GM12878 (cell line): ENCODE results near the gene CCT8L2. TPM values are rescaled to one million over a fixed set of nuclear protein-coding genes. Genes with fewer than 3 reads are reported as not detected.
"Not testable (repeated sequence)": the region's sequence is repeated elsewhere in the genome, so short reads cannot be mapped to it uniquely, and the experiment has no call there.

ENCODE experiments used
- ATAC-seq: fragments of 200-7000 bp; cut with Tn5 transposase; 3 replicates; pipeline ENCODE4 v1.9.1; 2020; ENCODE audit warnings: mild to moderate bottlenecking, moderate library complexity
- BruUV-seq: library from RNA; stranded (reverse); fragments of 400-500 nt; replicated peaks from 2 replicates; lab custom pipeline; 2021; lab: Mats Ljungman, UMichigan
- CTCF ChIA-PET: fragments of 300-600 bp; sonication (Branson Sonifier 250); formaldehyde crosslinking; extraction: SDS; loops from one replicate; lab custom pipeline; 2021; ENCODE audit warnings: inconsistent platforms; lab: Yijun Ruan, JAX
- POLR2A ChIA-PET: fragments of 350-600 bp; formaldehyde crosslinking; extraction: SDS; loops from one replicate; lab custom pipeline; 2021; ENCODE audit warnings: inconsistent platforms; lab: Charles Lee
- RAD21 ChIA-PET: fragments of 300-600 bp; sonication (Branson Sonifier 250); formaldehyde crosslinking; loops from one replicate; lab custom pipeline; 2023; ENCODE audit warnings: antibody characterized with exemption; ENCODE audit not compliant: unreplicated experiment; lab: Charles Lee
- SMC1A ChIA-PET: fragments of 300-600 bp; sonication (Branson Sonifier 250); formaldehyde crosslinking; loops from one replicate; lab custom pipeline; 2023; ENCODE audit not compliant: unreplicated experiment, uncharacterized antibody; lab: Charles Lee
- DNase-seq: peaks from one replicate; pipeline ENCODE4 v3.0.0-alpha.2; 2011; ENCODE audit warnings: low read depth, low spot score
- FAIRE-seq: peaks from 3 replicates; lab custom pipeline; 2011; peaks lifted over from hg19 to GRCh38; lab: Jason Lieb, UNC
- H2AFZ ChIP-seq: 2 replicates; pipeline ENCODE4 v1.6.0; 2011; ENCODE audit warnings: low read depth, low read length, control low read depth; ENCODE audit not compliant: control insufficient read depth
- H3K27ac ChIP-seq: 2 replicates; pipeline ENCODE4 v1.5.1; 2011; ENCODE audit warnings: control low read depth; ENCODE audit not compliant: control insufficient read depth, insufficient read depth
- H3K27me3 ChIP-seq, 2 experiments: replicated peaks in 1 of 2; 2 replicates each; pipeline versions ENCODE4 v1.6.0 to v1.6.1; 2011; ENCODE audit warnings: low read length in 1 of 2; ENCODE audit not compliant: control insufficient read depth in 2 of 2, insufficient read depth in 2 of 2
- H3K36me3 ChIP-seq, 2 experiments: 2 replicates each; pipeline ENCODE4 v1.5.1; 2011; ENCODE audit warnings: low read length in 1 of 2; ENCODE audit not compliant: control insufficient read depth in 2 of 2, insufficient read depth in 2 of 2
- H3K4me1 ChIP-seq: 2 replicates; pipeline ENCODE4 v1.6.1; 2011; ENCODE audit warnings: mild to moderate bottlenecking, low read length, moderate library complexity, mixed read lengths; ENCODE audit not compliant: control insufficient read depth, insufficient read depth
- H3K4me2 ChIP-seq: 2 replicates; pipeline ENCODE4 v1.6.0; 2011; ENCODE audit warnings: control low read depth; ENCODE audit not compliant: control insufficient read depth, insufficient read depth
- H3K4me3 ChIP-seq: fragments of 200-600 bp; sonication (generic); 2 replicates; pipeline ENCODE4 v1.5.1; 2016
- H3K79me2 ChIP-seq: 2 replicates; pipeline ENCODE4 v1.6.0; 2011; ENCODE audit warnings: low read length; ENCODE audit not compliant: control insufficient read depth, insufficient read depth
- H3K9ac ChIP-seq: 2 replicates; pipeline ENCODE4 v1.8.0; 2011; ENCODE audit warnings: low read length, control low read depth, mixed read lengths; ENCODE audit not compliant: control insufficient read depth, insufficient read depth
- H3K9me3 ChIP-seq: replicated peaks from 3 replicates; pipeline ENCODE4 v1.5.1; 2011; ENCODE audit warnings: mild to moderate bottlenecking, low read length; ENCODE audit not compliant: control insufficient read depth, insufficient read depth
- H4K20me1 ChIP-seq: 2 replicates; pipeline ENCODE4 v1.6.0; 2011; ENCODE audit not compliant: control insufficient read depth, insufficient read depth
- CEBPB ChIP-seq, 2 experiments: fragments of 150-350 bp in 1 of 2; IDR thresholded peaks; 2 replicates each; pipeline ENCODE4 v1.6.1; 2012 to 2014; ENCODE audit warnings: low read depth in 2 of 2, low read length in 2 of 2, borderline replicate concordance in 1 of 2, inconsistent platforms in 1 of 2
- HDAC6 ChIP-seq: fragments of 200-600 bp; sonication (generic); IDR thresholded peaks from one replicate; pipeline ENCODE4 v1.8.0; 2017; ENCODE audit warnings: antibody characterized with exemption; ENCODE audit not compliant: unreplicated experiment
- KLF5 ChIP-seq: fragments of 450-650 bp; IDR thresholded peaks from 2 replicates; pipeline ENCODE4 v1.6.1; 2014; ENCODE audit warnings: mild to moderate bottlenecking; ENCODE audit not compliant: partially characterized antibody
- MYB ChIP-seq: fragments of 150-350 bp; IDR thresholded peaks from 2 replicates; pipeline ENCODE4 v1.6.1; 2014; ENCODE audit warnings: mild to moderate bottlenecking, low read depth, low read length, borderline replicate concordance
- ZNF274 ChIP-seq: IDR thresholded peaks from one replicate; pipeline ENCODE4 v1.8.0; 2011; ENCODE audit not compliant: insufficient read length, insufficient read depth
- WGBS: methylation state at CpG from one replicate; pipeline ENCODE4 v1.1.6; 2016; ENCODE audit warnings: low lambda C conversion rate; ENCODE audit not compliant: insufficient replicate concordance, insufficient coverage; ENCODE audit errors: missing lambda C conversion rate; 5-methylcytosine and 5-hydroxymethylcytosine counted together
- in situ Hi-C: fragments of 300-500 bp; cut with MboI; formaldehyde crosslinking; loops from 9 replicates; pipeline ENCODE4 v1.14.3; 2018; ENCODE audit warnings: mixed read lengths
- intact Hi-C: fragments of 100-400 bp; cut with micrococcal nuclease; formaldehyde crosslinking; loops from one replicate; pipeline ENCODE4 v1.14.2; 2022; ENCODE audit not compliant: unreplicated experiment
- polyA plus RNA-seq, 11 experiments: library from polyadenylated mRNA; depleted of rRNA in 4 of 11; unstranded in 6 of 11; stranded (reverse) in 5 of 11; fragments of >200 nt; fragmentation: Nextera tagmentation in 4 of 11; fragmentation: Illumina TruSeq in 1 of 11; extraction: Ambion mirVana in 4 of 11; extraction: Trizol in 1 of 11; gene quantifications; 1 replicate in 1 of 11; 2 replicates in 10 of 11; pipeline versions ENCODE4 v1.2.1 to v1.2.3, GENCODE V29; 2011 to 2016; ENCODE audit warnings: inconsistent platforms in 2 of 11, missing spikeins in 2 of 11, low read depth in 1 of 11
- total RNA-seq, 4 experiments: library from RNA; depleted of rRNA in 3 of 4; stranded (reverse); fragments of >200 nt in 3 of 4; fragmentation: Illumina TruSeq in 1 of 4; extraction: Trizol in 1 of 4; gene quantifications; 2 replicates each; pipeline versions ENCODE4 v1.2.1 to v1.2.3, GENCODE V29; 2013 to 2021

The CCT8L2 gene
- total and polyA plus RNA-seq, 10 of the 15 experiments (the other 5 are each of a cell fraction or from before 2014, with no cell fraction given): not detected

DNA sequence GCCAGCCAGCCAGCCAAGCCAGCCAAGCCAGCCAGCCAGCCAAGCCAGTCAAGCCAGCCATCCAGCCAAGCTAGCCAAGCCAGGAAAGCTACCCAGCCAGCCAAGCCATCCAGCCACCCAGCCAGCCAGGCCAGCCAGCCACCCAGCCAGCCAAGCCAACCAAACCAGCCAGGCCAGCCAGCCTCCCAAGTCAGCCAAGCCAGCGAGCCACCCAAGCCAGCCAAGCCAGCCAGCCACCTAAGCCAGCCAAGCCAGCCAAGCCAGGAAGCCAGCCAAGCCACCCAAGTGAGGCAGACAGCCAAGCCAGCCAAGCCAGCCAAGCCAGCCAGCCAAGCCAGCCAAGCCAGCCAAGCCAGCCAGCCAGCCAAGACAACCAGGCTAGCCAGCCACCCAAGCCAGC lies 32.6 kb downstream of the CCT8L2 start:
- FAIRE-seq, BruUV-seq, DNase-seq: not testable (repeated sequence)

DNA sequence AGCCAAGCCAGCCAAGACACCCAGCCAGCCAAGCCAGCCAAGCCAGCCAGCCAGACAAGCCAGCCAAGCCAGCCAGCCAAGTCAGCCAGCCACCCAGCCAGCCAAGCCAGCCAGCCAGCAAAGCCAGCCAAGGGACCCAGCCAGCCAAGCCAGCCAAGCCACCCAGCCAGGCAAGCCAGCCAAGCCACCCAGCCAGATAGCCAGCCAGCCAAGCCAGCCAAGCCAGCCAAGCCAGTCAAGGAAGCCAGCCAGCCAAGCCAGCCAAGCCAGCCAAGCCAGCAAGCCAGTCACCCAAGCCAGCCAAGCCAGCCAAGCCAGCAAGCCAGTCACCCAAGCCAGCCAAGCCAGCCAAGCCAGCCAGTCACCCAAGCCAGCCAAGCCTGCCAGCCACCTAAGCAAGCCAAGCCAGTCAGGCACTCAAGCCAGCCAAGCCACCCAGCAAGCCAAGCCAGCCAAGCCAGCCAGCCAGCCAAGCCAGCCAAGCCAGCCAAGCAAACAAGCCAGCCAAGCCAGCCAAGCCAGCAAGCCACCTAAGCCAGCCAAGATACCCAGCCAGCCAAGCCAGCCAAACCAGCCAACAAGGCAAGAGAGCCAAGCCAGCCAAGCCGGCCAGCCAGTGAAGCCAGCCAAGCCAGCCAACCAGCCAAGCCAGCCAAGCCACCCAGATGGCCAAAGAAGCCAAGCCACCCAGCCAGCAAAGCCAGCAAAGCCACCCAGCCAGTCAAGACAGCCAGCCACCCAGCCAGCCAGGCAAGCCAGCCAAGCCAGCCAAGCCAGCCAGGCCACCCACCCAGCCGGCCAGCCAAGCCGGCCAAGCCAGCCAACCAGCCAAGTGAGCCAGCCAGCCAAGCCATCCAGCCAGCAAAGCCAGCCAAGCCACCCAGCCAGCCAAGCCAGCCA lies 33.3 kb downstream of the CCT8L2 start:
- H3K9me3 ChIP-seq: no peaks in the 10 kb centered on the region; the same call in 2 of the 3 replicates
- intact Hi-C loops: no loop called here
- H3K27me3 ChIP-seq: no peaks in the 10 kb centered on the region
- H2AFZ ChIP-seq: no peak overlapping the region
- in situ Hi-C loops: no loop called here
- 35% methylated on average over 3 of the region's 3 CpGs for WGBS
- ChIA-PET CTCF (no interaction called here), POLR2A (no interaction called here), SMC1A (no interaction called here), RAD21 (no interaction called here)
- FAIRE-seq (no peak), ATAC-seq (no peak), DNase-seq (no peak)
- BruUV-seq: no TSS peak
- no peaks in the 10 kb centered on the region for H3K36me3 ChIP-seq
- H4K20me1 ChIP-seq: no peaks in the 10 kb centered on the region
- H3K27ac ChIP-seq: no peak overlapping the region
- H3K9ac ChIP-seq: no peak overlapping the region
- H3K4me1 ChIP-seq: no peaks in the 10 kb centered on the region
- H3K4me2 ChIP-seq: no peak overlapping the region
- TF ChIP-seq HDAC6 (no peak), ZNF274 (no peak), MYB (no peak), CEBPB (IDR thresholded peaks at IDR 0.05; ENCODE audit: borderline replicate concordance in 1 of 2, low read depth in 2 of 2, low read length in 2 of 2) (no peak), KLF5 (no peak)
- H3K4me3 ChIP-seq: no peak overlapping the region
- no peaks in the 10 kb centered on the region for H3K79me2 ChIP-seq

More for the DNA sequence above, 32.6 kb downstream of the CCT8L2 start:
- H3K27ac ChIP-seq, H3K4me3 ChIP-seq, in situ Hi-C loops, H3K36me3 ChIP-seq, H3K4me2 ChIP-seq, intact Hi-C loops, CTCF ChIA-PET, H3K79me2 ChIP-seq, H3K9ac ChIP-seq, H4K20me1 ChIP-seq, H3K4me1 ChIP-seq, H3K27me3 ChIP-seq, H2AFZ ChIP-seq, RAD21 ChIA-PET, SMC1A ChIA-PET, ATAC-seq, H3K9me3 ChIP-seq, POLR2A ChIA-PET: not testable (repeated sequence)
- WGBS: 0% methylated on average over 1 of the region's 1 CpG

DNA sequence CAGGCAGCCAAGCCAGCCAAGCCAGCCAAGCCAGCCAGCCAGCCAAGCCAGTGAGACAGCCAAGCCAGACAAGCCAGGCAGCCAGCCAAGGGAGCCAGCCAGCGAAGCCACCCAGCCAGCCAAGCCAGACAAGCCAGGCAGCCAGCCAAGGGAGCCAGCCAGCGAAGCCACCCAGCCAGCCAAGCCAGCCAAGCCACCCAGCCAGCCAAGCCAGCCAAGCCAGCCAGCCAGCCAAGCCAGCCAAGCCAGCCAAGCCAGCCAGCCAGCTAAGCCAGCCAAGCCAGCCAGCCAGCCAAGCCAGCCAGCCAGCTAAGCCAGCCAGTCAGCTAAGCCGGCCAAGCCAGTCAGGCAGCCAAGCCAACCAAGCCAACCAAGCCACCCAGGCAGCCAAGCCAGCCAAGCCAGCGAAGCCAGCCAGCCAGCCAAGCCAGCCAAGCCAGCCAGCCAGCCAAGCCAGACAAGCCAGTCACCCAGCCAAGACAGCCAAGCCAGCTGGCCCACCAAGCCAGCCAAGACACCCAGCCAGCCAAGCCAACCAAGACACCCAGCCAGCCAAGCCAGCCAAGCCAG lies 34.1 kb downstream of the CCT8L2 start:
- H3K9ac ChIP-seq, CTCF ChIA-PET, SMC1A ChIA-PET, intact Hi-C loops, H3K27ac ChIP-seq, in situ Hi-C loops, RAD21 ChIA-PET, H3K4me3 ChIP-seq, H4K20me1 ChIP-seq, ATAC-seq, FAIRE-seq, H3K79me2 ChIP-seq, BruUV-seq, H2AFZ ChIP-seq, H3K4me2 ChIP-seq, H3K27me3 ChIP-seq, POLR2A ChIA-PET, H3K36me3 ChIP-seq, H3K4me1 ChIP-seq, H3K9me3 ChIP-seq, DNase-seq: not testable (repeated sequence)
- 42% methylated on average over 4 of the region's 4 CpGs for WGBS
